ENCODE data around the gene CDH18.

DNA sequence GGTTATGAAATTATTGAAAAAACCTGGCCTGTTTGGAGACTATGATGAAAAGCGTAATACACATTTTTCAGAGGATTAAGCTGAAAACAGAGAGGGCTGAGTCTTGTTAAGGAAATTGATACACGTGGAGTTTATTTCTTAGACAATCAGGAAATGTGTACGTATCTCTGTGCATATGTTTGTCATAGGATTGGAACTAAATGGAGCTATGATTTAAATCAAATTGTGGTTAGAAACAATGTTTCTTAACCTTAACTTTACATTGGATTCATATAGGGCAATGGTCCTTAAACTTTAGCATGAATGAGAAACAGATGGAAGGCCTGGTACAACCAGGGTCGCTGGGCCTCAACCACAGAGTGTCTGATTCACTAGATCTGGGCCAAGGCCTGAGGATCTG lies 451.6 kb downstream of the CDH18 start:
- TF ChIP-seq EZH2phosphoT487 (IDR thresholded peaks at IDR 0.05; ENCODE audit: insufficient read depth, low read depth) (no peak), EZH2 (IDR thresholded peaks at IDR 0.05; ENCODE audit: insufficient read depth, poor library complexity, severe bottlenecking) (no peak)

Measured in GM23248 (cell line).